Measurements from ENCODE around the gene CACNA1A. TPM values are rescaled to one million over a fixed set of nuclear protein-coding genes. Genes with fewer than 3 reads are reported as not detected.

Gene CACNA1A
- total and polyA plus RNA-seq, 2 of the 13 experiments (the other 11 are each of a cell fraction or from before 2014, with no cell fraction given) = not detected

DNA sequence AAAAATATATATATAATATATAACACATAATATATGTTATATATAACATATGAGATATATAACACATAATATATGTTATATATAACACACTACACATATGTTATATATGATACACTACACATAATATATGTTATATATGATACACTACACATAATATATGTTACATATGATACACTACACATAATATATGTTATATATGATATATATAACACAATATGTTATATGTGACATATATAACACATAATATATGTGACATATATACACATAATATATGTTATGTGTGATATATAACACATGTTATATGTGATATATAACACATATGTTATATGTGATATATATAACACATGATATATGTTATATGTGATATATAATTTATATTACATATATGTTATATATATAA lies 129.7 kb downstream of the CACNA1A start:
- DNase-seq (ENCODE audit: low spot score) (no peak), ATAC-seq (no peak), FAIRE-seq (no peak)
- Histone ChIP-seq H4K20me1 (ENCODE audit: insufficient read depth, low read length) (no peaks in the 10 kb centered on the region), H3K9me3 (ENCODE audit: low read length) (no peaks in the 10 kb centered on the region), H3K79me2 (ENCODE audit: insufficient read depth, low read length) (no peaks in the 10 kb centered on the region), H3K4me1 (ENCODE audit: insufficient read depth, low read length) (no peaks in the 10 kb centered on the region), H3K9ac (ENCODE audit: insufficient read depth, low read depth, low read length) (no peak overlapping the region), H3K27me3 (ENCODE audit: control insufficient read depth in 1 of 2, insufficient read depth in 2 of 2, low read length in 2 of 2) (no peaks in the 10 kb centered on the region; a peak in 1 of 5 replicates), H2AFZ (ENCODE audit: low read length) (no peak overlapping the region), H3K27ac (ENCODE audit: extremely low read length, insufficient read depth, low read length) (no peak overlapping the region), H3K36me3 (replicated peaks in 1 of 2; ENCODE audit: control insufficient read depth in 1 of 2, insufficient read depth in 2 of 2, low read length in 2 of 2) (no peaks in the 10 kb centered on the region), H3K4me2 (ENCODE audit: low read depth, low read length) (no peak overlapping the region), H3K4me3 (replicated peaks in 1 of 3; ENCODE audit: insufficient read depth in 1 of 3, low read depth in 2 of 3, low read length in 3 of 3) (no peak overlapping the region)
- intact Hi-C loops (cut with micrococcal nuclease; ENCODE audit: unreplicated experiment) (no loop called here), in situ Hi-C loops (cut with HindIII; ENCODE audit: extremely low pct_ligation_motif_present, low pct_unique_long_range_greater_than_20kb) (no loop called here)
- ChIA-PET CTCF (ENCODE audit: low intra/inter-chr PET ratio, low total read pairs) (no interaction called here), POLR2A (no interaction called here)
- TF ChIP-seq, protein P1, sequence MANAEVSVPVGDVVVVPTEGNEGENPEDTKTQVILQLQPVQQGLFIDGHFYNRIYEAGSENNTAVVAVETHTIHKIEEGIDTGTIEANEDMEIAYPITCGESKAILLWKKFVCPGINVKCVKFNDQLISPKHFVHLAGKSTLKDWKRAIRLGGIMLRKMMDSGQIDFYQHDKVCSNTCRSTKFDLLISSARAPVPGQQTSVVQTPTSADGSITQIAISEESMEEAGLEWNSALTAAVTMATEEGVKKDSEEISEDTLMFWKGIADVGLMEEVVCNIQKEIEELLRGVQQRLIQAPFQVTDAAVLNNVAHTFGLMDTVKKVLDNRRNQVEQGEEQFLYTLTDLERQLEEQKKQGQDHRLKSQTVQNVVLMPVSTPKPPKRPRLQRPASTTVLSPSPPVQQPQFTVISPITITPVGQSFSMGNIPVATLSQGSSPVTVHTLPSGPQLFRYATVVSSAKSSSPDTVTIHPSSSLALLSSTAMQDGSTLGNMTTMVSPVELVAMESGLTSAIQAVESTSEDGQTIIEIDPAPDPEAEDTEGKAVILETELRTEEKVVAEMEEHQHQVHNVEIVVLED (CRISPR knock-in tag; IDR thresholded peaks at IDR 0.05; ENCODE audit: borderline replicate concordance) = no peak
- TF ChIP-seq, protein P2, sequence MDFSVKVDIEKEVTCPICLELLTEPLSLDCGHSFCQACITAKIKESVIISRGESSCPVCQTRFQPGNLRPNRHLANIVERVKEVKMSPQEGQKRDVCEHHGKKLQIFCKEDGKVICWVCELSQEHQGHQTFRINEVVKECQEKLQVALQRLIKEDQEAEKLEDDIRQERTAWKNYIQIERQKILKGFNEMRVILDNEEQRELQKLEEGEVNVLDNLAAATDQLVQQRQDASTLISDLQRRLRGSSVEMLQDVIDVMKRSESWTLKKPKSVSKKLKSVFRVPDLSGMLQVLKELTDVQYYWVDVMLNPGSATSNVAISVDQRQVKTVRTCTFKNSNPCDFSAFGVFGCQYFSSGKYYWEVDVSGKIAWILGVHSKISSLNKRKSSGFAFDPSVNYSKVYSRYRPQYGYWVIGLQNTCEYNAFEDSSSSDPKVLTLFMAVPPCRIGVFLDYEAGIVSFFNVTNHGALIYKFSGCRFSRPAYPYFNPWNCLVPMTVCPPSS (IDR thresholded peaks at IDR 0.05) = no peak
- no peak for TF ChIP-seq CBX1 (IDR thresholded peaks at IDR 0.05; ENCODE audit: low read depth)
- no peak for TF ChIP-seq ZSCAN22 (CRISPR knock-in tag; IDR thresholded peaks at IDR 0.05)
- no peak for TF ChIP-seq ZNF30 (CRISPR knock-in tag; IDR thresholded peaks at IDR 0.05)
- no TSS peak for BruUV-seq (replicated peaks)

DNA sequence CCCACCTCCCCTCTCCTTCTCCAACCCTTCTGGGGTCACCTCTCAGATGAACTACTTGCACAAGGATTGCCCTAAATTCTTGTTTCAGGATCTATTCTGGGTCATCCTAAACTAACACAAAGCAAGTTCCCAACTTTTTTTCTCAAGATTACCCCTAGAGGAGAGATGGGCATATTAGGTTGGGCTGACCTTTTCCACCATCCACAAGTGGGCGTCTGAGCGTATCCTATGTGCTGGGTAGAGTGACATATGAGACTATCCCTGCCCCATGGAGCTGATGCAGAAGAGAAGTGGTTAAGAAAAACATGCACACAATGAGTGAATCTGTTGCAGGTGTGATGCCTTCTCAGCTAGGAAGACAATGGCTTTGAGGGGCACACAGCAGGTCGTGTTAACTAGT lies 132.7 kb downstream of the CACNA1A start:
- H3K4me2 ChIP-seq (ENCODE audit: low read depth, low read length) = no peak overlapping the region
- no peaks in the 10 kb centered on the region for H3K27me3 ChIP-seq (ENCODE audit: control insufficient read depth in 1 of 2, insufficient read depth in 2 of 2, low read length in 2 of 2)
- intact Hi-C loops (cut with micrococcal nuclease; ENCODE audit: unreplicated experiment) = no loop called here
- H3K9ac ChIP-seq (ENCODE audit: insufficient read depth, low read depth, low read length) = no peak overlapping the region
- no peak for DNase-seq (ENCODE audit: low spot score)
- ChIA-PET POLR2A (no interaction called here), CTCF (ENCODE audit: low intra/inter-chr PET ratio, low total read pairs) (no interaction called here)
- H4K20me1 ChIP-seq (ENCODE audit: insufficient read depth, low read length) = no peaks in the 10 kb centered on the region
- in situ Hi-C loops (cut with HindIII; ENCODE audit: extremely low pct_ligation_motif_present, low pct_unique_long_range_greater_than_20kb) = no loop called here
- no peak overlapping the region for H2AFZ ChIP-seq (ENCODE audit: low read length)
- no TSS peak for BruUV-seq (replicated peaks)
- H3K4me1 ChIP-seq (ENCODE audit: insufficient read depth, low read length) = no peaks in the 10 kb centered on the region
- no peaks in the 10 kb centered on the region for H3K9me3 ChIP-seq (ENCODE audit: low read length)
- 0% methylated on average over 3 of the region's 3 CpGs for WGBS (ENCODE audit: low lambda C conversion rate)
- no peak overlapping the region for H3K4me3 ChIP-seq (replicated peaks in 1 of 3; ENCODE audit: insufficient read depth in 1 of 3, low read depth in 2 of 3, low read length in 3 of 3)
- no peak for ATAC-seq
- H3K27ac ChIP-seq (ENCODE audit: extremely low read length, insufficient read depth, low read length) = no peak overlapping the region
- no peaks in the 10 kb centered on the region for H3K36me3 ChIP-seq (replicated peaks in 1 of 2; ENCODE audit: control insufficient read depth in 1 of 2, insufficient read depth in 2 of 2, low read length in 2 of 2)
- H3K79me2 ChIP-seq (ENCODE audit: insufficient read depth, low read length) = no peaks in the 10 kb centered on the region
- FAIRE-seq = no peak
- TF ChIP-seq SMAD1 (CRISPR knock-in tag; IDR thresholded peaks at IDR 0.05; ENCODE audit: borderline replicate concordance, low read depth) = no peak
- TF ChIP-seq ARID2 (CRISPR knock-in tag; IDR thresholded peaks at IDR 0.05; ENCODE audit: borderline replicate concordance) = no peak
- TF ChIP-seq GATAD1 (CRISPR knock-in tag; IDR thresholded peaks at IDR 0.05) = no peak
- TF ChIP-seq ZNF616 (CRISPR knock-in tag; IDR thresholded peaks at IDR 0.05; ENCODE audit: low read depth) = no peak
- TF ChIP-seq TRIM24 (CRISPR knock-in tag; IDR thresholded peaks at IDR 0.05) = no peak
- TF ChIP-seq SPEN (CRISPR knock-in tag; IDR thresholded peaks at IDR 0.05; ENCODE audit: low read depth) = no peak
- TF ChIP-seq, protein P3, sequence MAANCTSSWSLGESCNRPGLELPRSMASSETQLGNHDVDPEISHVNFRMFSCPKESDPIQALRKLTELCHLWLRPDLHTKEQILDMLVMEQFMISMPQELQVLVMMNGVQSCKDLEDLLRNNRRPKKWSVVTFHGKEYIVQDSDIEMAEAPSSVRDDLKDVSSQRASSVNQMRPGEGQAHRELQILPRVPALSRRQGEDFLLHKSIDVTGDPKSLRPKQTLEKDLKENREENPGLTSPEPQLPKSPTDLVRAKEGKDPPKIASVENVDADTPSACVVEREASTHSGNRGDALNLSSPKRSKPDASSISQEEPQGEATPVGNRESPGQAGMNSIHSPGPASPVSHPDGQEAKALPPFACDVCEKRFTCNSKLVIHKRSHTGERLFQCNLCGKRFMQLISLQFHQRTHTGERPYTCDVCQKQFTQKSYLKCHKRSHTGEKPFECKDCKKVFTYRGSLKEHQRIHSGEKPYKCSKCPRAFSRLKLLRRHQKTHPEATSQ (CRISPR knock-in tag; IDR thresholded peaks at IDR 0.05; ENCODE audit: borderline replicate concordance) = no peak
- TF ChIP-seq ZNF780A (CRISPR knock-in tag; IDR thresholded peaks at IDR 0.05) = no peak
- TF ChIP-seq ATF7-NPFF (CRISPR knock-in tag; IDR thresholded peaks at IDR 0.05; ENCODE audit: low read depth) = no peak
- no peak for TF ChIP-seq NFATC3 (CRISPR knock-in tag; IDR thresholded peaks at IDR 0.05)
- no peak for TF ChIP-seq ZNF83 (CRISPR knock-in tag; IDR thresholded peaks at IDR 0.05; ENCODE audit: borderline replicate concordance)

Data from HepG2 (cell line).